KOPT-K1 (cell line): Measurements from ENCODE around the gene SAMD4A.

Experiments used
- H3K27ac ChIP-seq: fragments of 200-600 bp; sonication (generic); 2 replicates; pipeline ENCODE4 v1.5.1; 2016; ENCODE audit warnings: antibody characterized with exemption, mild to moderate bottlenecking, low read depth, low read length; ENCODE audit not compliant: poor library complexity, severe bottlenecking
- H3K36me3 ChIP-seq: fragments of 200-600 bp; sonication (generic); 2 replicates; pipeline ENCODE4 v1.5.1; 2017; ENCODE audit warnings: antibody characterized with exemption, mild to moderate bottlenecking, low read length, moderate library complexity; ENCODE audit not compliant: insufficient read depth
- H3K9me3 ChIP-seq: fragments of 200-600 bp; sonication (generic); 2 replicates; pipeline ENCODE4 v1.5.1; 2017; ENCODE audit warnings: antibody characterized with exemption, low read length, mild to moderate bottlenecking; ENCODE audit not compliant: insufficient read depth, poor library complexity, severe bottlenecking

Gene SAMD4A

DNA sequence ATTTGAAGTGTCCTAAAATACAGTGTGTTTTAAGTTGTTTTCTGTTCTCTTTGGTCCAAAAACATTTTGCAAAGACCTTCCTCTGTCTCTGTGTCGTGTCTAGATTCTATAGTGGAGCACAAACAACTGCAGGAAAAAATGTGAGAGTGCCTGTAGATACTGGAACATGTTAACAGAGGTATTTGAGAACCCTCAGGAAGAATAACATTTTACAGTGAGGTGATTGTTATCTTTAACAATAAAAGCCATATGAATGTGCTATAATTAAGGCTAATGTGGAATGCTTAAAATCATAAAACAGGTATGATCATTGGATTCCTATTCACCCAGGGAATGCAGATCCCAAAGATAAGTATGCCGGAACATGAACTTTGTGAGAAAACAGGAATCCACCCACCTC is 98.0 kb downstream of the SAMD4A start:
- H3K27ac ChIP-seq, result no peak overlapping the region
- H3K36me3 ChIP-seq, result no peaks in the 10 kb centered on the region
- H3K9me3 ChIP-seq, result no peaks in the 10 kb centered on the region

DNA sequence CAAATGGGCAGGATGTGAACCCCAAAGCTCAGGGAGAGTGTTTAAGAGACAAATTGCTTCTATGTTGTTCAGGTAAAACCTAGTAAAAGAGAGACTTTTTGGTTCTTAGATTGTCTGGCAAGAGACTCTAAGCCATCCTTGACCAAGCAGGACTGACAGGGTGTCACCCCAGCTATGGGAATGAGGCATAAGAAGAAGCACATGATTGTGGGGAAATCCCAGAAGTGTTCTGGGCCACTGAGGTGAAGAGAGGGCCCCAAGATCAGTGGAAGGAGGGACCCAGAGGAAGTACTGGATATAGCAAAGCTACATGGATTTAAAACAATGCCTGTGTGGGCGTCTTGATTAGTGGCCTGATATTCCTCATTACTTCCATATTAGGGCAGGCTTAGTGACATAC is 99.0 kb downstream of the SAMD4A start:
- H3K27ac ChIP-seq, result no peak overlapping the region
- no peaks in the 10 kb centered on the region for H3K36me3 ChIP-seq
- no peaks in the 10 kb centered on the region for H3K9me3 ChIP-seq

DNA sequence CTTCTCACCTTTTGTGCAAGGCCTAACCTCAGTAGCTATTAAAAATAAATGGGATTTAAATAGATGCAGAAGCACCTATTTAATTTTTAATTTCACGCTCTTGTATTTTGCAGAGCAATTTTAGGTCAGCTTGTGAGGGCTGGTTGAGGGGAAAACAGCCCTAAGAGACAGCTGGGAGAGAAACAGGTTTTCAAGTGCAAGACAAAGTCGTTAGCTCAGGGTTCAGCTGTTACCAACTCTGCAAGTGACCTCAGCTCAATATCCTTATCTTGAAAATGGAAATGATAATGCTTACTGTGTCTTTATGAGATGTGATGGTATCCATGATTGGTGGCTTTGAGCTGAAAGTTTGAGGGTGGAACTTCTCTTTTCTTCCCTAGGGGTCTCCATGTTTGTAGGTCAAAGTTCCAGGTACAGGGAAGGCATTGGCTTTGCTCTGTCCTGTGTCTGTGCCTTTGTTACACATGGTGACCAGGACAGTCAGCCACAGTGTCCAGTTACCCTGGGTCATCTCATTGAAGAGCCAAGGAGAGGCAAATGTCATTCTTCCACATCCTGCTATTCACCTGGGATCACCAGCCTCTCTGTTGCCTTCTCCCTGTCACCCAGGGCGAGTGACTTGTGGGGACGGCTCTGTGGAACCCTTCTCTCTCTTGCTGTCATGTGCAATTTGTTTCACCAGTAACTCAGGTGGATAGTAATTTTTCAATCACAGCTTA is 100.3 kb downstream of the SAMD4A start:
- Histone ChIP-seq H3K36me3 (no peaks in the 10 kb centered on the region), H3K27ac (no peak overlapping the region), H3K9me3 (no peaks in the 10 kb centered on the region)

DNA sequence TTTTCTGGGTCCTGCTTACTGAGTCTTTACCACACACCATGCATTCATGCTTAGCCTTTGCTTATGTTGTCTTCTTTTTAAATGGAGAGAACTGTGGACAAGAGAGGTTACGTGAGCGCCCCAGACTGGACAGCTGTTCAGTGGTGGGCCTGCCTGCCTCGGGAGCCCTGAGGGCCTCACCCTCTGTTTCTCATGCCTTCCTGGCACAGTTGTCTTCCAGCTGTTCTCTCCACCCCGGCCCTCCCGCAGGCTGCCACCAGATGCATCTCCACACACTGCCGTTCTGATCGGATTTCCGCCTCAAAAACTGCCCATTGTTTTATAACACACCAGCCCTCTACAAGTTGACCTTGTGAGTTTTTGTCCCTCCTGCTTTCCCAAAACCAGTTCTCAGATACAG is 100.8 kb downstream of the SAMD4A start:
- H3K27ac ChIP-seq, result no peak overlapping the region
- H3K36me3 ChIP-seq, result no peaks in the 10 kb centered on the region
- no peaks in the 10 kb centered on the region for H3K9me3 ChIP-seq

DNA sequence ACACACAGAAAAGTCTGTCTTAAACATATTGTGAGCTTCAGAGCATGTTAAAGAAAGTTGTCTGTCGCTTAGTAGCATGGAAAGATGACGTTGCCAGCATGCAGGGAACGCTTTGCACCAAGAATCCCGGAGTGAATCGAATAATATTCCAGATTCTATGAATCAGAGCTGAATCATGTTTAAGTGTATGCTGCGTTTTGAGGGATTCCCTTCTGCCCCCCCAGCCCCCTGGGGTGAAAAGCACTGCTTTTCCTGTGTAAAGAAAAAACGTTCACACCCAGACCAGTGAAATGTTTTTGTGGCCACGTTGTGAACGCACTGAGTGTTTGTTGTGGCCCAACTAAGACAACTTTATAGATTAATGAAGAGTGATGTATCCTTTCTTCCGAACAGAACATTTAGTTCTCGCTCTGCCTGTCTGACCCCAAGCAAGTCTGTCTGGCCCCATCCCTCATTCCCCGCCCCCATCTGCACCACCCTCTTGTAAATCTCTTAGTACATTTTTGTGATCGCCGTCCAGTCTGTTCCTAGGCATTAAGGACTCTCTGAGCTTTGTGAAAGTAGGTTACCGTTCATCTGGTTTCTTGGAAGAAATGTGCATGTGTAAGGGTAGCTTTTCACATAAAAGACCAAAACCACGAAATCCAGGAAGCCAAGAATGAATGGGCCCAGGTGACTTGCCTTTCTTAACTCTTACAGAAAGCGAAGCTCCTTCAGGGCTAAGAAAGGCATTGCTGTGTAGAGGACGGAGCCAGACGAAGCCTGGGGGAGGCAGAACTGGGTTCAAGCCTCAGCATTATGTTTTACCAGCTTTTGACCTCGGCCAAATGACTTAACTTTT is 103.0 kb downstream of the SAMD4A start:
- no peak overlapping the region for H3K27ac ChIP-seq
- no peaks in the 10 kb centered on the region for H3K9me3 ChIP-seq
- no peaks in the 10 kb centered on the region for H3K36me3 ChIP-seq

DNA sequence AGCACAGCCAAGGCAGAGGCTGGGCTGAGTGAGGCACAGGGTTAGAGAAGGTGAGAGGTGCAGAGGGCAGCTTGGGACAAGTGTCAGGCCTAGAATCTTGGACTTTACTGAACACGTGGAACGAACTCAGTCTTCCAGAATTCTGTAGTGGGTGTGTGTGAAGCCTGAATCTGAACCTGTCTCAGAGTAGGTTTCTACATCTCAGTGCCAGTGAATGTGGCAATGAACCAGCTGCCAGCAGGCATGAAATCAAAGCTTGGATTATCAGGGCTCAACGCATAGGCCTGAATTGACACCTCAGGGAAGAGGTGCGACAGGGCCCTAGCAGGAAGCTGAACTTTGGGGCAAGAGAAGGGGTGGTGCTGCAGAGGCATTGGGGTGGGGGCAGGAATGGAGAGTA is 104.6 kb downstream of the SAMD4A start:
- no peaks in the 10 kb centered on the region for H3K9me3 ChIP-seq
- no peaks in the 10 kb centered on the region for H3K36me3 ChIP-seq
- H3K27ac ChIP-seq, result no peak overlapping the region

DNA sequence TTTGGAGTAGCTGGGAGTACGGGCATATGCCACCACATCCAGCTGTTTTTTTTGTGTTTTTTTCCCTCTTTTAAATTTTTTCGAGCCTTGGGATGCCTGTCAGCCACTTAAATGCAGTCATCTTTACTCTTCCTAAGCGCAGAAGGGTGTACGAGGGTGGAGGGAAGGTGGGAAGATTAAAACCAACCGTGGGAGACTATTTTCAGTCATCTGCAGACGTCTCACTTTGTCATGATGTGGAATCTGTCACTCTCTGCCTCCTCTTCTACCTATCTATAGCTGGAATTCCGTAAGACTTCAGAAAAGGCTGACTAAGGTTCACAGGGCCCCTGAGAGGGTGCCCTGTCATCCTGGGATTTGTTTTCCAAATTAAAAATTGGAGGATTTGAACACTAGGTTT is 105.3 kb downstream of the SAMD4A start:
- no peaks in the 10 kb centered on the region for H3K9me3 ChIP-seq
- H3K27ac ChIP-seq, result no peak overlapping the region
- no peaks in the 10 kb centered on the region for H3K36me3 ChIP-seq

DNA sequence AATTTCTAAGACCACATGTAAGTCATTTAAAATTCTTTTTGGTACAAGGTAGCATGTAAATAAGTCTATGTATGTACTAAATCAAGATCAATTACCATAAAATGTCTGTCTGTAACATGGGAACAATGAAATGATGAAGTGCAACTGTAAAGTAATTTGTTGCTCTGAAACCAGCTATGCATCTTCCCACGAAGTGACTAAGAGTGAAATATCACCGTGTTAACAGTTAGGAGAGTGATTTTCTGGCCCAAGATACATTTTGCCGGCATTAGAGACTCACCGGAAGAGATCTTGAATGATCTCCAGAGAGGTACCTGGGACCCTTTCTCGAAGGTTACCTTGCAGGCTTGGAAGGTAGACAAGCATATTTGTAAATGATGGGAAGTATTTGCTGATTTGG is 105.8 kb downstream of the SAMD4A start:
- Histone ChIP-seq H3K9me3 (no peaks in the 10 kb centered on the region), H3K27ac (no peak overlapping the region), H3K36me3 (no peaks in the 10 kb centered on the region)

DNA sequence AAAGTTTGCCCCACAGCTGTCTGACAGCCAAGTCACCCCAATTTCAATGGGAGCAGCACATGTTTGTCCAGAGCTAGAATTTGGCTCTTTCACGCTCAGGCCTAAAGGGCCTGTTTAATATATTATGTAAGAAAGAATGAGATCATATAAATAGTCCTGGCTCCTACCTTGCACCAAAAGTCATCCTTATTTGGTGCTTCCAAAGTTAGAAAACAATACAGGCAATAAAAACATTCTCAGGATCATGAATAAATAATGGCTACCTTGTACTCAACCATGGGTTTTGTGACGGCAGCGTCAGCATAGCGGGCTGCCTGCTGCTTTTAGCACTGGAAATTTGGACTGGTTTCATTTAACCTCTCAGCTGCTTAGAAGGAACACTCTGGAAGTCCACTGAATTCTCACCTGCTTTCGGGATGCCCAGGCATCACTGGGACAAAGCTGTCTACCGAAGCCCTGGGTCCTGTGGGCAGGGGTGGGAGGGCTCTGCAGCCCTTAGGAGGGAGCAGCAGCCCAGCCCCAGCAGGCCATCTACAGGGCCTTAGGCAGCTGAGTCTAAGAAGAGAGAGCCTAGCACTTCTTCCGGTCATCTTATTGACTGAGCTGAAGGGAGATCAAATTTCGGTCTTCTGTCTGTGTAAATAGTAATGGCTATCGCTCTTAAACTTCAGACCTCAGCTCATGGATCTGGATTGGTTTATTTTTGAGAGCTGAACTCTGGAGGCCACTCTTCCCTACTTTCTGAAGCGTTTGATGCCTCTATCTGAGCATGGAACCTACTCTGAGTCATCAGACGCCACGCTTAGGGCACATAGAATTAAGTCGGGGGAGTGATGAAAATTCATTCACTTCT is 106.5 kb downstream of the SAMD4A start:
- no peak overlapping the region for H3K27ac ChIP-seq

DNA sequence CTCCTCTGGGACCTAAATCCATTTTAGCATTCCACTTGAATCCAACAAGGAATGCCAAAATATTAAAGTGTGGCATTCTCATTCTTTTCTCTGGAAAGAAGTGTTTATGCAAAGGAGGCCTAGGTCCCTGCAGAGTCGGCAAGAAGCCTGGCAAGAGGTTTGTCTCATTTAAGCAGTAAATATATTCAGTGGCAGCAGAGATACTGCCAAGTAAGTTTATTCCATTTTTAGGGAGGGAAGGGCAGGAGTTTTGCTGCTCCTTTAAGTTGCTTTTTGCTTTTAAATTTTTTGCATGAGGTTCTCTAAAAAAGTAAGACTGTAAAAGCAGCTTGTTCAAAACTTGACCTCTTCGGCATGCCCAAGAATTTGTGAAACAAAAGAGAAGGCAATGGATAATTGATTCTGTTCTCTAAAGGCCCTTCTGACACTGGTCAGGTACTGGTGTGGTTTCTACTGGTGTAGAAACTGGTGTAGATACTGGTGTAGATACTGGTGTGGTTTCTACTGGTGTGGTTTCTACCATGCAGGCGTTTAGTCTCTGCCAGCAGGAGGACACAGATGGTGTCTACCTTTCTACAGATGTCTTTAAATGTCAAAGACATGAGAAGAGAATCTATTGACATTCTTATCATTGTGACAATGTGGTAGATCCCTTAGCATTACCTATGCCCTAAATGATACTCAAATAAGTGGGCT is 107.3 kb downstream of the SAMD4A start:
- no peaks in the 10 kb centered on the region for H3K36me3 ChIP-seq
- H3K27ac ChIP-seq, result no peak overlapping the region
- H3K9me3 ChIP-seq, result no peaks in the 10 kb centered on the region

More for the DNA sequence above, 106.5 kb downstream of the SAMD4A start:
- Histone ChIP-seq H3K36me3 (no peaks in the 10 kb centered on the region), H3K9me3 (no peaks in the 10 kb centered on the region)

DNA sequence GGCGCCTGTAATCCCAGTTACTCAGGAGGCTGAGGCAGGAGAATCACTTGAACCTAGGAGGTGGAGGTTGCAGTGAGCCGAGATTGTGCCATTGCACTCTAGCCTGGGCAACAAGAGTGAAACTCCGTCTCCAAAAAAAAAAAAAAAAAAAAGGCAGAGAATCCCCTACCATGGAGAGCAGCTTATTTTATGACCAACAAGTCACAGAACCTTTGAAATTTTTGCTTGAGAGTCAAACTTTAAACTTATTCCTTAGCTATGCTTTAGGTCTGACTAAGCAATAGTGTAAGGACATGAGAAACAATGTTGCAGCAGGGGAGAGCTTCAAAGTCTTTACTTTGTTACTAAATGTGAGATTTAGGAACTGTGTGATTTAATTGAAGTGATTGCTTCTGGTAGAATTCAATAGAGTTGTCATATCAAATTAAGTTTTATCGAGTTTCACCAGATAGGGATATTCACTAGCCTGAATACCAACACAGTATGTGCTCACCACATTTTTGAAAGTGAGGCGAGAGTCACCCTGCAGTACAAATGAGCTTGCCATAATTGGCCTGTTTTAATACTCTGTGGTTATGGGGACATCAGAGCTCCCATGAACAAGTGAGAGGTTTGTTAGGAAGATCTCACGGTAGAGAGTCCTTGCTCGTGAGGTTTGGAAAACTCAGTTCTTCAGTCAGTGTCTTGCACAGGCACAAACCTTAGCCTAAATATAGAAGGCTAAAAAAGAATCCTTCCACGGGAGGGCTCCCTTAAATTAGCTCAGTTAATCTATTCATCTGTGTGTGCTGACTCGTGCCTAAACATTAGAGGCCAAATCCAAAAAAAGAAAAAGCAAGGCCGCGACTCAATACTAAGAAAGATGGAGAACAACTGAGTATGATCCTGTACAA is 108.6 kb downstream of the SAMD4A start:
- Histone ChIP-seq H3K27ac (no peak overlapping the region), H3K36me3 (no peaks in the 10 kb centered on the region), H3K9me3 (no peaks in the 10 kb centered on the region)

DNA sequence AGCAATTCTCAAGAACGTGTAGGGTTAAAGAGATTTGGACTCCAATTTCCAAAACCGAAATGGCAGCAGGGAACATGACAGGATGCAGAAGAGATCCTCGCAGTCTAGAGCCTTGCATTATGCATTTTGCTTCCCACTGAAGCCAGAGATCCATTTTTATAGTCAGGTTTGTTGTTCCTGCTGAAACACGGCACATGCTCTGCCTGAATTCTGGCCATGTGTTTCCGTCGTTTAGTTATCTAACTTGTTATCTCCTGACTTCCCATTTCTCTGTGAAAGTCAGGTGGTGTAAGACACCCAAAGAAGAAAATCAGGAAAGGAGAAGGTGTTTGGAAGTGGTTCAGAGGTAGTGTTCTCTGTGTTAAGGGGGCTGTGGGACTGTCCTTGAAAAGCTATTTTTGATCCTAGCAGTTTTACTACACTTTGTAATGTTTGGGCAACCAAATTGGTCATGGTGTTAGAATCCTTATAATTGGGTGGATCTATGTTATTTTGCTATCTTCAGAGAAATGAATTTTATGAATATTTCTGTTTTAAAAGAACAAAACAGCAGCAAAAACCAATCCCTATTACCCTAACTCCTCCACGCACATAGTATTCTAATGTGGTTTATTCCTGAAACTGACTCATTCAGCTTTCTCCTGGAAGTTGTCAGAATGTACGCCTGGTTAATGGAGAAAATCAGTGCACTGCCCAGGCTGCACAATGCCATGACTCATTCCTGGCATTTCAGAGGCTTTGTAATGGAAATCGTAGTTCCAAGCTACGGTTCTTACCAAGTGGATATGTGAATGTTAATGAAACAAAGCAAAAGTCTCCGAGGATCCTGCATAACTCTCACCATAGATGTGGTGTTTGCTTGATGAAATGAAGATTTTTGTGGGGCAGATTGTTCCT is 110.1 kb downstream of the SAMD4A start:
- Histone ChIP-seq H3K36me3 (no peaks in the 10 kb centered on the region), H3K27ac (no peak overlapping the region), H3K9me3 (no peaks in the 10 kb centered on the region)

DNA sequence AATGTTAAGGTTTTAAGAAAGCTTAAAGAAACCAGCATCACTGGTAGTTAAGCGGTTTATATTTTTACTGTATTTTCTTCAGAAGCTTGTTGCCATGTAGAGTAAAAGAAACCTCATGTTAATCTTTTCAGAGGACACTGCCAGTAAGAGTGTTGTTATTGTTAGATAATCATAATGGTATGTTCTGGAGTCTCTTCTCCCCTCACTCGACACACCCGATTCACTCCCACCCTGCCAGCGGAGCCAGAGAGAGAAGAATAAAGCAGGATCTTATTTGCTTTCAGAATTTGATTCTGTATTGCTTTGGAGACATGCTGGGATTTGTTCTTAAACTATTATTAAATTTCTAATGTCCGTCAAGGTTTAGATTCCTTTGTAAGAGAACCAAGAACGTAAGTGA is 113.7 kb downstream of the SAMD4A start:
- no peaks in the 10 kb centered on the region for H3K36me3 ChIP-seq
- no peak overlapping the region for H3K27ac ChIP-seq
- H3K9me3 ChIP-seq, result no peaks in the 10 kb centered on the region
